ENCODE measurements around the gene RPL34.

Gene RPL34

GRCh38 chr4:108622022-108622421 lies 1.6 kb downstream of the RPL34 start:
- DNase-seq (ENCODE audit: low read depth, low spot score), result no peak
- H3K27ac ChIP-seq, result peak overlapping the region; percentile 82

GRCh38 chr4:108622828-108623227 lies 2.5 kb downstream of the RPL34 start:
- H3K27ac ChIP-seq, result peak overlapping the region; percentile 1

GRCh38 chr4:108624263-108625056 lies 4.1 kb downstream of the RPL34 start:
- no peak overlapping the region for H3K27ac ChIP-seq
- DNase-seq (ENCODE audit: low read depth, low spot score), result no peak

More at GRCh38 chr4:108622828-108623227, 2.5 kb downstream of the RPL34 start:
- no peak for DNase-seq (ENCODE audit: low read depth, low spot score)

GRCh38 chr4:108626056-108626455 lies 5.7 kb downstream of the RPL34 start:
- no peak overlapping the region for H3K27ac ChIP-seq
- no peak for DNase-seq (ENCODE audit: low read depth, low spot score)

- no peak for DNase-seq (ENCODE audit: low read depth, low spot score)
- H3K27ac ChIP-seq, result no peak overlapping the region
Observed at GRCh38 chr4:108628411-108628810, 8.0 kb downstream of the RPL34 start.

GRCh38 chr4:108635070-108635655 lies 14.8 kb downstream of the RPL34 start:
- no peak overlapping the region for H3K27ac ChIP-seq
- no peak for DNase-seq (ENCODE audit: low read depth, low spot score)

- no peak overlapping the region for H3K27ac ChIP-seq
- DNase-seq (ENCODE audit: low read depth, low spot score), result no peak
Observed at GRCh38 chr4:108636246-108636645, 15.9 kb downstream of the RPL34 start.

GRCh38 chr4:108637856-108638255 lies 17.5 kb downstream of the RPL34 start:
- DNase-seq (ENCODE audit: low read depth, low spot score), result no peak
- H3K27ac ChIP-seq, result no peak overlapping the region

GRCh38 chr4:108644237-108644636 lies 23.9 kb downstream of the RPL34 start:
- DNase-seq (ENCODE audit: low read depth, low spot score), result no peak
- H3K27ac ChIP-seq, result no peak overlapping the region

- no peak for DNase-seq (ENCODE audit: low read depth, low spot score)
- no peak overlapping the region for H3K27ac ChIP-seq
Observed at GRCh38 chr4:108646706-108647105, 26.3 kb downstream of the RPL34 start.

GRCh38 chr4:108649863-108650211 lies 29.5 kb downstream of the RPL34 start:
- H3K27ac ChIP-seq, result peak overlapping the region; percentile 73
- DNase-seq (ENCODE audit: low read depth, low spot score), result no peak

GRCh38 chr4:108650212-108651013 lies 30.0 kb downstream of the RPL34 start, which contains the start of gene OSTC:
Gene OSTC, plus strand, starts transcription at chr4:108650599. Its CDS starts 57 bp downstream, at chr4:108650656.
- H3K27ac ChIP-seq, result peak within 1 kb of the TSS; percentile 73
- peak; percentile 79 for DNase-seq (ENCODE audit: low read depth, low spot score)

- H3K27ac ChIP-seq, result peak overlapping the region; percentile 73
- DNase-seq (ENCODE audit: low read depth, low spot score), result no peak
Observed at GRCh38 chr4:108651014-108651791, 30.8 kb downstream of the RPL34 start.

GRCh38 chr4:108662629-108663028 lies 42.3 kb downstream of the RPL34 start:
- no peak for DNase-seq (ENCODE audit: low read depth, low spot score)

GRCh38 chr4:108674356-108674977 lies 54.1 kb downstream of the RPL34 start:
- H3K27ac ChIP-seq, result no peak overlapping the region
- DNase-seq (ENCODE audit: low read depth, low spot score), result no peak

More at GRCh38 chr4:108662629-108663028, 42.3 kb downstream of the RPL34 start:
- H3K27ac ChIP-seq, result no peak overlapping the region

Data from epithelial cell of prostate (primary cell).